CD4-positive, alpha-beta T cell treated with Interleukin-1 beta for 1 hour (primary cell): ENCODE measurements around the gene PLA2G4C.

ENCODE experiments used
- DNase-seq, 2 donors: peaks; one replicate each; pipeline ENCODE4 v3.0.0-alpha.2; 2020 to 2022

PLA2G4C gene

GRCh38 chr19:48051335-48052033 is 59.1 kb downstream of the PLA2G4C start:
- no peak for DNase-seq

- DNase-seq = no peak
These were observed 66.1 kb downstream of the PLA2G4C start for GRCh38 chr19:48044561-48044960.

- no peak for DNase-seq
These were observed 66.8 kb downstream of the PLA2G4C start, which contains the start of gene CABP5 for GRCh38 chr19:48043675-48044258. TSS of gene CABP5 (minus strand) at chr19:48044079. CDS start at chr19:48043922, 157 bp downstream.

GRCh38 chr19:48041877-48042580 is 68.6 kb downstream of the PLA2G4C start:
- no peak for DNase-seq

GRCh38 chr19:48036765-48037164 is 73.9 kb downstream of the PLA2G4C start:
- no peak for DNase-seq

- DNase-seq = no peak
These were observed 77.0 kb downstream of the PLA2G4C start for GRCh38 chr19:48033604-48034003.

- DNase-seq = no peak
These were observed 80.5 kb downstream of the PLA2G4C start for GRCh38 chr19:48030073-48030472.

- DNase-seq = no peak
These were observed 81.2 kb downstream of the PLA2G4C start for GRCh38 chr19:48029431-48029830.

- DNase-seq = no peak
These were observed 85.1 kb downstream of the PLA2G4C start for GRCh38 chr19:48025480-48025879.

GRCh38 chr19:48023518-48023917 is 87.1 kb downstream of the PLA2G4C start:
- DNase-seq = no peak

- no peak for DNase-seq
These were observed 87.6 kb downstream of the PLA2G4C start for GRCh38 chr19:48023011-48023410.

- DNase-seq = no peak
These were observed 89.9 kb downstream of the PLA2G4C start for GRCh38 chr19:48020686-48021085.

- no peak for DNase-seq
These were observed 99.5 kb downstream of the PLA2G4C start for GRCh38 chr19:48010932-48011758.

GRCh38 chr19:48006762-48007161 is 103.9 kb downstream of the PLA2G4C start:
- no peak for DNase-seq

- DNase-seq = no peak
These were observed 106.4 kb downstream of the PLA2G4C start for GRCh38 chr19:48004236-48004635.

- DNase-seq = no peak
These were observed 109.8 kb downstream of the PLA2G4C start for GRCh38 chr19:48000846-48001245.

GRCh38 chr19:47998800-47999199 is 111.8 kb downstream of the PLA2G4C start:
- DNase-seq = no peak
